Caki2 (cell line): Measurements from ENCODE around the gene ZNF443. TPM values are rescaled to one million over a fixed set of nuclear protein-coding genes. Genes with fewer than 3 reads are reported as not detected.
"Not testable (repeated sequence)": the region's sequence is repeated elsewhere in the genome, so short reads cannot be mapped to it uniquely, and the experiment has no call there.

ENCODE experiments used
- DNase-seq: peaks from one replicate; pipeline ENCODE4 v3.0.0-alpha.2; 2015; ENCODE audit warnings: low read depth
- in situ Hi-C: cut with HindIII; loops from 2 replicates; pipeline ENCODE4 v1.10.0; 2016; ENCODE audit warnings: low sequenced_read_pairs, low pct_unique_long_range_greater_than_20kb, mixed read lengths
- total RNA-seq: library from RNA; depleted of rRNA; stranded (reverse); fragments of >200 nt; shearing (Covaris generic); gene quantifications from 2 replicates; pipeline ENCODE4 v1.2.3, GENCODE V29; 2014; ENCODE audit warnings: low replicate concordance; rRNA removed

The ZNF443 gene
- total RNA-seq, 1 experiment from 2014 or later: 17.2 TPM

DNA sequence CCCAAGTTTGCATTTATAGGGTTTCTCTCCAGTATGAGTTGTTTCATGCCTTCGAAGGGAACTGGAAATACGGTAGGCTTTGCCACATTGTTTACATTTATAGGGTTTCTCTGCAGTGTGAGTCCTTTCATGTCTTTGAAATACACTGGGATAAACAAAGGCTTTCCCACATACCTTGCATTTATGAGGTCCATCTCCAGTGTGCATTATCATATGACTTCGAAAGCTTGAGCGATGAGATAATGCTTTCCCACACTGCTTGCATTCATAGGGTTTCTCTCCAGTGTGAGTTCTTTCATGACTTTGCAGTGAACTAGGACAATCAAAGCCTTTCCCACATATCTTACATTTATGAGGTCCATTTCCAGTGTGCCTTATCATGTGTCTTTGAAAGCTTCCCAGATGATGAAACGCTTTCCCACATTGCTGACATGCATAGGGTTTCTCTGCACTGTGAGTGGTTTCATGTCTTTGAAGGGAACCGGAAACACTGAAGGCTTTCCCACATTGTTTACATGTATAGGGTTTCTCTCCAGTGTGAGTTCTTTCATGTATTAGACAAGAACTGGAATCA lies 10.0 kb downstream of the ZNF443 start:
- in situ Hi-C loops, DNase-seq: not testable (repeated sequence)

DNA sequence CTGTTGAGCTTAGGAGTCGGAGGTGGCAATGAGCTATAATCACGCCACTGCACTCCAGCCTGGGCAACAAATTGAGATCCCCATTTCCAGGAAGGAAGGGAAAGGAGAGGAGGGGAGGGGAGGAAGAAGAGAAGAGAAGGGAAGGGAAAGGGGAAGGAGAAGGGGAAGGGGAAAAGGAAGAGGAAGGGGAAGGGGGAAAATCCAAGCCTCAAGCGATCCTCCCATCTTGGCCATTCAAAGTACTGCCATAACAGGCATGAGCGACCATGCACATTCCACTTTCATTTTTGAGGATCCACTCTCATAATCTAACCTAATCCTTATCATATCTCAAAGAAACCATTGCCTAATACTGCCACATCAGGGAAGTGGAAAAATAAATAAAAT lies 14.9 kb downstream of the ZNF443 start:
- in situ Hi-C loops: no loop called here
- DNase-seq: no peak

DNA sequence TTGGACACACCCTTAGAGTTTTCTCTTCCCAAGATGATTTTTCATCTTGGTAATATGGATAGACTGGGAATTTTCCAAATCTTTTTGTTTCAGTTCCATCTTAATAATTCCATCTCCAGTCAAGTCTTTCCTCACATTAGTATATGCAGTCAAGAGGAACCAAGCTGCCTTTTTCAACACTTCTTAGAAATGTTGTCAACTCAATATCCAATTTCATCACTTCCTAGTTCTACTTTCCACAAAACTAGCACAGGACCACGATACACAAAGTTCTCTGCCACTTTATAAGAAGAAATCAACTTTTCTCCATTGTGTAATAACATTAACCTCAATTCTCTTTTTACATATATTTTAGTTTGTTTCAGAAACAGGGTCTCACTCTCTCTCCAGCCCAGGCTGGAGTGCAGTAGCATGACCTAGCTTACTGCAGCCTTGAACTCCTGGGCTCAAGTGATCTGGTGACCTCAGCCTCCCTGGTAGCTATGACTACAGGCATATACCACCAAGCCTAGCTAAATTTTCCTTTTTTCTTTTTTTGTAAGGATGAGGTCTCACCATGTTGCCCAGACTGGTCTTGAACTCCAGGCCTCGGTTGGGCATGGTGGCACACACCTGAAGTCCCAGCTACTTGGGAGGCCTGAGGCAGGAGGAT lies 15.5 kb downstream of the ZNF443 start:
- DNase-seq: no peak
- in situ Hi-C loops: no loop called here

DNA sequence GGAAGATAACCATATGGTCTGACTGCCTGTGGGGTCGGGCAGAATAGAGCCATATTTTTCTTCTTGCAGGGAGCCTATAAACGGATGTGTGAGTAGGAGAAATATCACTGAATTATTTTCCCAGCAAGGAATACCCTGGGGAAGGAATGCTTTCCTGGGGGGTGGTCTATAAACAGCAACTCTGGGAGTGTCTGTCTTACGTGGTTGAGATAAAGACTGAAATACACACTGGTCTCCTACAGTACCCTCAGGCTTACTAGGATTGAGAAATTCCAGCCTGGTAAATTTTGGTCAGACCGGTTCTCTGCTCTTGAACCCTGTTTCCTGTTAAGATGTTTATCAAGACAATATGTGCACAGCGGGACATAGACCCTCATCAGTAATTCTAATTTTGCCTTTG lies 23.5 kb downstream of the ZNF443 start:
- in situ Hi-C loops, DNase-seq: not testable (repeated sequence)

DNA sequence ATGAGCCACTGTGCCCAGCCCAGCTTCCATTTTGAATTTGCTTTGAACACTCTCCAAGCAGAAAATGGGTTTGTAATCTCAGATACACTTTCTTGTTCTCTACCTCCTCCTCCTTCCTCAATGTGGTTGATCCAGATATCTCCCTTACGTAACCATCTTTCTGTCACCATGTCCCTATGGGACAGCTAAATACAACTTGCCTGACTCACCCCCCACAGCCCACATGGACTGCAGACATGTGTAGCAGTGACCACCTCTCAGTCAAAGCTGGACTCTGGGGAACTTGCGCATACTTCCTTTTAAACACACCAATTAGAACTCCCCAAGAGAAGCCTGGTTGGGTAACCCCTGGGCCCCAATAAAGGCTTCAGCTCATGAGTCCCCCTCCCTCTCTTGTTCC lies 28.9 kb downstream of the ZNF443 start:
- no peak for DNase-seq
- in situ Hi-C loops: no loop called here

DNA sequence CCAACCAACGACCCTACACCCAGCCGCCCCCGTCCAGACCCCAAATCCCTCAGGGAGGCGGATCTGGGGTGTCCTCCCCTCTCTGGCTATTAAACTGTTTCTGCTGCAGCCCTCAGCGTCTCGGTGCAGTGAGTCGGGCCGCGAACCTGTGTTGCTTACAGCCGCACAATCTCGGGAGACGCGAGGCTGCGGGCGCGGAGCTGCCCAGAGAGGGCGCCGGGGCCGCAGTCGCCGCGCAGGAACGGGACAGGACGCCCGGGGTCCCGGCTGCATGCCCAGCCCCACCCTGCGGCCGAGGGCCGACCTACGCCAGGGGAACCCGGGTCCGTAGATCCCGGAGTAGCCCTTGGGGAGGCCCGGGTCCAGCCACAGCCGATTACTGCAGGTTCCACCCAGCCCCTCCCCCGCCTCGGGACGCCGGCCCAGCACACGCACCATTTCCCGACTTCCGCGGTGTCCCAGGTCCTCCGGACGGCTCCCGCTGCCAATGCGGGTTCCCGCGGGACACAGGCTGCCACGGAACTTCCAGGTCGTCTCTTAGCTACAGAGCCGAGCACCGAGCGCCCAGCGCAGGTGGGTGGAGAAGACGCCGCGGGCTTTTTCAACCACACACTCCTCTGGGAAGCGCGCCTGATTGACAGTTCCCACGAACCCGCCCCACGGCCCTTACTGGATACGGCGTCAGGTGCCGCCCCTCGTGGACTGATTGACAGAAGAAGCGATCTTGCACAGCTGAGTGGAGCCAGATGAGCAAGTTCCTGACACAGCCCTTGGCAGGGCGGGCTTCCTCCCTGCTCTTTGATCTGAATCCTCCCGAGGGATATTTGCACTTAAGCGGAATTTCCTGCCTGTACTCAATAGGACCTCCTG lies 40.0 kb downstream of the ZNF443 start, which contains the start of gene ZNF799:
Gene ZNF799 (minus strand): TSS at position 639 of the 870 bp plus-strand sequence. CDS start 201 bp downstream, at position 438.
- in situ Hi-C loops: no loop called here
- peak; percentile 98 for DNase-seq

DNA sequence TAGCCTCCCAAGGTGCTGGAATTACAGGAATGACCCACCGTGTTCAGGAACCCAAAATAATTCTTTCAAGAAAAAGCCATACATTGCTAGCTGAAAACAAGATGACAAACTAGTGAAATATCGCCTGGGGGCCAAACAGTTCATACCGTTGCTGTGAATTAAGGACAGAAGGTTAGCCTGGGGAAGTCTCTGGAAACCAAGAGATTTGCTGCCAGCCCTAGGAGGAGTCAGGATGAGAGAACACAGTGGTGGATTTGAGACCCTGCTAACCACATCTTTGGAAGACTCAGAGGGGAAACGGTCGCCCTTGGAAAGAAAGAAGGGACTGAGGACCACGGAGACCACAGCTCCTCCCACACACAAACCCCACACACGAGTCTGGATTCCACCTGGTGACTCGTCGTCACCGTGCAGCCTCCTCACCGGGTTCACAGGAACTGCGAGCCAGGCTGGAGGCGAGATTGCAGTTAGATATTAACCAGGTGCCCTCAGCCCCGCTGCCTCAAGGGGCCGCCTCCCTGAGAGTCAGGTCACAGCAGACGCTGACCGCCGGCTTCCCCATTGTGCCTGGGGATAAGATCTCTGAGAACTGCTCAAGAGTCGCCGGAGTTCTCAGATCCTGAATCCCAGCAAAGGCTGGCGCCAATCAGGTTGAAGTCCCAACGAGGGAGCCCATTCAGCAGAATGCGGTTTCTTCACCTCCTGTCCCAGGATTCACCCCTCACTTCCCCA lies 40.8 kb downstream of the ZNF443 start:
- in situ Hi-C loops: not testable (repeated sequence)

DNA sequence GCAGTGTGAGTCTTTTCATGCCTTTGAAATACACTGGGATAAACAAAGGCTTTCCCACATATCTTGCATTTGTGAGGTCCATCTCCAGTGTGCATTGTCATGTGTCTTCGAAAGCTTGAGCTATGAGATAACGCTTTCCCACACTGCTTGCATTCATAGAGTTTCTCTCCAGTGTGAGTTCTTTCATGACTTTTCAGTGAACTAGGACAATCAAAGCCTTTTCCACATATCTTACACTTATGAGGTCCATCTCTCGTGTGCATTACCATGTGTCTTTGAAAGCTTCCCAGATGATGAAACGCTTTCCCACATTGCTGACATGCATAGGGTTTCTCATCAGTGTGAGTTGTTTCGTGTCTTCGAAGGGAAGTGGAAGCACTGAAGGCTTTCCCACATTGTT lies 49.7 kb downstream of the ZNF443 start:
- in situ Hi-C loops: not testable (repeated sequence)

More for the DNA sequence above, 40.8 kb downstream of the ZNF443 start:
- DNase-seq: peak; percentile 70

DNA sequence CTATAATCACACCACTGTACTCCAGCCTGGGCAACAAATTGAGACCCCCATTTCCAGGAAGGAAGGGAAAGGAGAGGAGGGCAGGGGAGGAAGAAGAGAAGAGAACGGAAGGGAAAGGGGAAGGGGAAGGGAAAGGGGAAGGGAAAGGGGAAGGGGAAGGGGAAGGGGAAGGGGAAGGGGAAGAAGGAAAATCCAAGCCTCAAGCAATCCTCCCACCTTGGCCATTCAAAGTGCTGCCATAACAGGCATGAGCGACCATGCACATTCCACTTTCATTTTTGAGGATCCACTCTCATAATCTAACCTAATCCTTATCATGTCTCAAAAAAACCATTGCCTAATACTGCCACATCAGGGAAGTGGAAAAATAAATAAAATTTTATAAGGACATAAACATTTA lies 54.5 kb downstream of the ZNF443 start:
- in situ Hi-C loops, DNase-seq: not testable (repeated sequence)

More for the DNA sequence above, 49.7 kb downstream of the ZNF443 start:
- DNase-seq: not testable (repeated sequence)

DNA sequence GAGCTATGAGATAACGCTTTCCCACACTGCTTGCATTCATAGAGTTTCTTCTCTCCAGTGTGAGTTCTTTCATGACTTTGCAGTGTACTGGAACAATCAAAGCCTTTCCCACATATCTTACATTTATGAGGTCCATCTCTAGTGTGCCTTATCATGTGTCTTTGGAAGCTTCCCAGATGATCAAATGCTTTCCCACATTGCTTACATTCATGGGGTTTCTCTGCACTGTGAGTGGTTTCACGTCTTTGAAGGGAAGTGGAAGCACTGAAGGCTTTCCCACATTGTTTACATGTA lies 60.4 kb downstream of the ZNF443 start:
- in situ Hi-C loops: no loop called here
- no peak for DNase-seq

DNA sequence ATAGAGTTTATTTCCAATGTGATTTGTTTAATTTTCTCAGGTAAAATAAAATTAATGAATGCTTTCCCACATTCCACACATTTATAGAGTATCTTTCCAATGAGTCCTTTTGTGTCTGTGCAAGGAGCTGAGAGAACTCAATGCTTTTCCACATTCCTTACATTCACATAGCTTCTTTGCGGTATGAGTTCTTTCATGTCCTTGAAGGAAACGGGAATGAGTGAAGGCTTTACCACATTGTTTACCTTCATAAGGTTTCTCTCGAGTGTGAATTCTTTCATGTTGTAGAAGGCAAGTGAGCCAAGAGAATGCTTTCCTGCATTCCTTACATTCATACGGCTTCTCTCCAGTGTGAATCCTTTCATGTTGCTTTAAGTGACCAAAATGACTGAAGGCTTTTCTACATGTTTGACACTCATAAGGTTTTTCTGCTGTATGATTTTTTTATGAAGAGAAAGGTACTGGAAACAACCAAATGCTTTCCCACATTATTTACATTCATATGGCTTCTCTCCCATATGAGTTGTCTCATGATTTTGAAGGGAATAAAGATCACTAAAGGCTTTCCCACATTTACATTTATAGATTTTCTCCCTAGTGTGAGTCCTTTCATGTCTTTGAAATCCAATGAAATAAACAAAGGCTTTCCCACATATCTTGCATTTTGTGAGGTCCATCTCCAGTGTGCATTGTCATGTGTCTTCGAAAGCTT lies 60.9 kb downstream of the ZNF443 start:
- in situ Hi-C loops: no loop called here
- DNase-seq: no peak

Other genes with a start within 250 kb of the ZNF443 start
- gene ZNF44, start 146.1 kb downstream of the ZNF443 start, total RNA-seq: 6.6 and 7.4 TPM in 2 replicates
- gene ZNF563, start 107.4 kb downstream of the ZNF443 start, total RNA-seq: 1.3 and 13.5 TPM in 2 replicates
- gene ZNF442, start 75.3 kb downstream of the ZNF443 start, total RNA-seq: 0.84 TPM in 2 replicates
- 4.8 and 6.8 TPM in 2 replicates for gene ZNF799, start 39.8 kb downstream of the ZNF443 start, total RNA-seq
- 1.1 and 5.2 TPM in 2 replicates for gene ZNF709, start 43.8 kb upstream of the ZNF443 start, total RNA-seq
- gene ZNF564, start 110.5 kb upstream of the ZNF443 start, total RNA-seq: 1.9 and 12.8 TPM in 2 replicates
- 6.7 and 9.1 TPM in 2 replicates for gene ZNF490, start 169.8 kb upstream of the ZNF443 start, total RNA-seq
- 5.5 and 9.8 TPM in 2 replicates for gene ZNF791, start 169.9 kb upstream of the ZNF443 start, total RNA-seq
- gene MAN2B1, start 225.7 kb upstream of the ZNF443 start, total RNA-seq: 72.5 and 82.9 TPM in 2 replicates
- 20.6 and 22.6 TPM in 2 replicates for gene WDR83, start 225.8 kb upstream of the ZNF443 start, total RNA-seq
- gene DHPS, start 240.9 kb upstream of the ZNF443 start, total RNA-seq: 93.6 and 111 TPM in 2 replicates
- gene GNG14, start 247.0 kb upstream of the ZNF443 start, total RNA-seq: not detected in 2 replicates